Kidney glomerular epithelial cell (primary cell): ENCODE measurements around the gene DNAJC30.

Source experiments
- DNase-seq: peaks from one replicate; lab custom pipeline; 2025; lab: John Stamatoyannopoulos, UW

The DNAJC30 gene

GRCh38 chr7:73707045-73707631 lies 23.9 kb upstream of the DNAJC30 start:
- DNase-seq = no peak

GRCh38 chr7:73706126-73707044 lies 23.1 kb upstream of the DNAJC30 start:
- DNase-seq = no peak

GRCh38 chr7:73705551-73705920 lies 22.3 kb upstream of the DNAJC30 start:
- no peak for DNase-seq

- DNase-seq = no peak
These were observed 21.6 kb upstream of the DNAJC30 start for GRCh38 chr7:73704640-73705550.

- DNase-seq = no peak
These were observed 20.7 kb upstream of the DNAJC30 start for GRCh38 chr7:73703757-73704639.

GRCh38 chr7:73703225-73703624 lies 20.0 kb upstream of the DNAJC30 start:
- DNase-seq = no peak

- no peak for DNase-seq
These were observed 19.4 kb upstream of the DNAJC30 start for GRCh38 chr7:73702665-73703064.

- no peak for DNase-seq
These were observed 19.0 kb upstream of the DNAJC30 start for GRCh38 chr7:73702226-73702625.

GRCh38 chr7:73701357-73701995 lies 18.2 kb upstream of the DNAJC30 start:
- DNase-seq = no peak

- DNase-seq = no peak
These were observed 17.4 kb upstream of the DNAJC30 start for GRCh38 chr7:73700581-73701134.

GRCh38 chr7:73700069-73700423 lies 16.8 kb upstream of the DNAJC30 start:
- DNase-seq = no peak

- DNase-seq = no peak
These were observed 16.3 kb upstream of the DNAJC30 start for GRCh38 chr7:73699370-73700068.

- DNase-seq = no peak
These were observed 15.2 kb upstream of the DNAJC30 start for GRCh38 chr7:73698410-73698809.

- no peak for DNase-seq
These were observed 13.1 kb upstream of the DNAJC30 start for GRCh38 chr7:73696372-73696771.

GRCh38 chr7:73690646-73691045 lies 7.4 kb upstream of the DNAJC30 start:
- no peak for DNase-seq

- DNase-seq = no peak
These were observed 5.0 kb upstream of the DNAJC30 start for GRCh38 chr7:73688288-73688687.

GRCh38 chr7:73685311-73685710 lies 2.1 kb upstream of the DNAJC30 start:
- no peak for DNase-seq

GRCh38 chr7:73683788-73684693 lies 788 bp upstream of the DNAJC30 start:
- DNase-seq = no peak

GRCh38 chr7:73682745-73683055 lies 553 bp downstream of the DNAJC30 start:
- no peak for DNase-seq
